CD4-positive, alpha-beta memory T cell (primary cell): ENCODE data around the gene TBXAS1. TPM values are rescaled to one million over a fixed set of nuclear protein-coding genes. Genes with fewer than 3 reads are reported as not detected.

Experiments used
- CTCF ChIA-PET: fragments of 350-600 bp; sonication (Branson Sonifier 250); formaldehyde crosslinking; loops from one replicate; lab custom pipeline; 2021; ENCODE audit warnings: inconsistent platforms; ENCODE audit not compliant: partially characterized antibody; lab: Charles Lee
- POLR2A ChIA-PET: fragments of 350-600 bp; sonication (Branson Sonifier 250); formaldehyde crosslinking; loops from one replicate; lab custom pipeline; 2021; ENCODE audit not compliant: partially characterized antibody; lab: Charles Lee
- DNase-seq, 5 donors: peaks; one replicate each; pipeline versions ENCODE4 v3.0.0 to v3.0.0-alpha.2; 2020 to 2022; ENCODE audit warnings: mixed read lengths in 1 of 5
- H3K27ac ChIP-seq: one replicate; pipeline ENCODE4 v1.7.0; 2013; ENCODE audit warnings: low read depth, low read length
- H3K27me3 ChIP-seq: 2 replicates; pipeline ENCODE4 v1.7.0; 2013; ENCODE audit warnings: mild to moderate bottlenecking, low read length, moderate library complexity; ENCODE audit not compliant: insufficient read depth
- H3K36me3 ChIP-seq: 2 replicates; pipeline ENCODE4 v1.7.0; 2013; ENCODE audit warnings: mild to moderate bottlenecking, low read length, moderate library complexity; ENCODE audit not compliant: insufficient read depth
- H3K4me1 ChIP-seq: 2 replicates; pipeline ENCODE4 v1.7.0; 2013; ENCODE audit warnings: mild to moderate bottlenecking, low read length, moderate library complexity; ENCODE audit not compliant: insufficient read depth
- H3K4me3 ChIP-seq, 2 donors: one replicate each; pipeline ENCODE4 v1.7.0; 2013; ENCODE audit warnings: low read length in 2 of 2, mild to moderate bottlenecking in 1 of 2
- H3K9me3 ChIP-seq, 2 donors: one replicate each; pipeline ENCODE4 v1.7.0; 2013; ENCODE audit warnings: low read length in 2 of 2, control low read depth in 1 of 2; ENCODE audit not compliant: control insufficient read depth in 1 of 2
- H3K27ac Mint-ChIP-seq, 7 donors: one replicate each; pipeline ENCODE4 v1.8.0; 2020 to 2021; ENCODE audit warnings: mixed read lengths in 7 of 7, mild to moderate bottlenecking in 6 of 7, inconsistent platforms in 3 of 7, moderate library complexity in 3 of 7
- H3K27me3 Mint-ChIP-seq, 2 donors: one replicate each; pipeline ENCODE4 v1.8.0; 2020 to 2021; ENCODE audit warnings: mixed read lengths in 2 of 2
- H3K36me3 Mint-ChIP-seq, 2 donors: one replicate each; pipeline ENCODE4 v1.8.0; 2020 to 2021; ENCODE audit warnings: mixed read lengths in 2 of 2, inconsistent platforms in 1 of 2, mild to moderate bottlenecking in 1 of 2
- H3K4me1 Mint-ChIP-seq, 4 donors: one replicate each; pipeline ENCODE4 v1.8.0; 2020 to 2021; ENCODE audit warnings: mixed read lengths in 4 of 4, mild to moderate bottlenecking in 1 of 4
- H3K4me3 Mint-ChIP-seq, 8 donors: one replicate each; pipeline ENCODE4 v1.8.0; 2020 to 2021; ENCODE audit warnings: mixed read lengths in 8 of 8, mild to moderate bottlenecking in 7 of 8, moderate library complexity in 6 of 8, inconsistent platforms in 3 of 8
- H3K9me3 Mint-ChIP-seq, 8 donors: one replicate each; pipeline ENCODE4 v1.8.0; 2020 to 2021; ENCODE audit warnings: mixed read lengths in 8 of 8, mild to moderate bottlenecking in 5 of 8, inconsistent platforms in 3 of 8, moderate library complexity in 1 of 8
- intact Hi-C: fragments of 100-400 bp; cut with micrococcal nuclease; formaldehyde crosslinking; loops from one replicate; pipeline ENCODE4 v1.15.1; 2023
- polyA plus RNA-seq, 2 donors: library from polyadenylated mRNA; unstranded; fragments of 300-500 nt; fragmentation: Illumina TruSeq; gene quantifications; one replicate each; pipeline ENCODE4 v1.2.3, GENCODE V29; 2021
- total RNA-seq, 2 experiments: library from RNA; stranded (reverse); gene quantifications; one replicate each; pipeline ENCODE4 v1.2.3, GENCODE V29; 2021

The TBXAS1 gene
- total and polyA plus RNA-seq, 4 experiments from 2014 or later, result 16.6 to 20.1 (median 18.9) TPM

GRCh38 chr7:139974179-139974811, 145.2 kb downstream of the TBXAS1 start:
- no peaks in the 10 kb centered on the region for H3K4me1 ChIP-seq
- no peaks in the 10 kb centered on the region for H3K27me3 ChIP-seq
- CTCF ChIA-PET, result interaction anchor here (0.7 kb wide), 1 partner anchor 326 kb away, joined by 3 read pairs; no protein-coding TSS in a partner anchor
- Mint-ChIP-seq H3K36me3 (peaks cover 0 to 6% of the 10 kb centered on the region in 2 donors), H3K27me3 (peaks cover 0 to 1% of the 10 kb centered on the region in 2 donors), H3K9me3 (no peaks in the 10 kb centered on the region), H3K4me1 (peaks cover 0 to 7% (median 2%) of the 10 kb centered on the region in 4 donors), H3K4me3 (no peak overlapping the region), H3K27ac (no peak overlapping the region)
- no peaks in the 10 kb centered on the region for H3K9me3 ChIP-seq
- no peak overlapping the region for H3K27ac ChIP-seq
- no peak overlapping the region for H3K4me3 ChIP-seq
- H3K36me3 ChIP-seq, result no peaks in the 10 kb centered on the region
- intact Hi-C loops, result no loop called here
- POLR2A ChIA-PET, result no interaction called here
- DNase-seq, result no peak

- H3K4me3 Mint-ChIP-seq, result no peak overlapping the region
- H3K4me1 ChIP-seq, result peaks cover 15% of the 10 kb centered on the region
- no peak overlapping the region for H3K27ac ChIP-seq
- H3K4me3 ChIP-seq, result no peak overlapping the region
- peak overlapping the region in 3 of 7 donors; percentile 30 to 57 (median 48) for H3K27ac Mint-ChIP-seq
- H3K27me3 Mint-ChIP-seq, result peaks cover 0 to 1% of the 10 kb centered on the region in 2 donors
- ChIA-PET CTCF (no interaction called here), POLR2A (no interaction called here)
- intact Hi-C loops, result no loop called here
- no peaks in the 10 kb centered on the region for H3K9me3 Mint-ChIP-seq
- H3K4me1 Mint-ChIP-seq, result peaks cover 11 to 21% (median 14%) of the 10 kb centered on the region in 4 donors
- H3K36me3 ChIP-seq, result no peaks in the 10 kb centered on the region
- H3K9me3 ChIP-seq, result no peaks in the 10 kb centered on the region
- no peaks in the 10 kb centered on the region for H3K27me3 ChIP-seq
- H3K36me3 Mint-ChIP-seq, result peaks cover 0 to 3% of the 10 kb centered on the region in 2 donors
- DNase-seq, result no peak
Measured at GRCh38 chr7:139976055-139976837, 147.2 kb downstream of the TBXAS1 start.

GRCh38 chr7:139976838-139977656, 148.0 kb downstream of the TBXAS1 start:
- DNase-seq, result no peak
- H3K27ac ChIP-seq, result no peak overlapping the region
- intact Hi-C loops, result no loop called here

GRCh38 chr7:139981511-139981895, 152.4 kb downstream of the TBXAS1 start:
- intact Hi-C loops, result loop anchor here (5.0 kb wide), 1 partner anchor 204 kb away; the partner anchor contains the start of gene HIPK2
- Mint-ChIP-seq H3K4me3 (peak overlapping the region; percentile 78 to 87 (median 83)), H3K36me3 (peaks cover 0 to 3% of the 10 kb centered on the region in 2 donors), H3K27me3 (no peaks in the 10 kb centered on the region), H3K9me3 (no peaks in the 10 kb centered on the region), H3K4me1 (peaks cover 11 to 25% (median 19%) of the 10 kb centered on the region in 4 donors), H3K27ac (peak overlapping the region; percentile 63 to 97 (median 84))
- H3K4me1 ChIP-seq, result peaks cover 20% of the 10 kb centered on the region
- DNase-seq, result no peak
- no peaks in the 10 kb centered on the region for H3K27me3 ChIP-seq
- H3K27ac ChIP-seq, result no peak overlapping the region
- no peaks in the 10 kb centered on the region for H3K36me3 ChIP-seq
- ChIA-PET POLR2A (no interaction called here), CTCF (interaction anchor here (0.6 to 0.7 kb wide), 2 partner anchors 142 to 334 kb away, joined by 4 read pairs; no protein-coding TSS in a partner anchor)
- no peak overlapping the region for H3K4me3 ChIP-seq
- no peaks in the 10 kb centered on the region for H3K9me3 ChIP-seq

More at GRCh38 chr7:139976838-139977656, 148.0 kb downstream of the TBXAS1 start:
- no peaks in the 10 kb centered on the region for H3K9me3 Mint-ChIP-seq
- H3K4me1 Mint-ChIP-seq, result peaks cover 11 to 25% (median 19%) of the 10 kb centered on the region in 4 donors
- Histone ChIP-seq H3K9me3 (no peaks in the 10 kb centered on the region), H3K4me1 (peaks cover 20% of the 10 kb centered on the region), H3K36me3 (no peaks in the 10 kb centered on the region), H3K4me3 (no peak overlapping the region), H3K27me3 (no peaks in the 10 kb centered on the region)
- peaks cover 0 to 3% of the 10 kb centered on the region in 2 donors for H3K36me3 Mint-ChIP-seq
- H3K4me3 Mint-ChIP-seq, result no peak overlapping the region
- POLR2A ChIA-PET, result no interaction called here
- CTCF ChIA-PET, result no interaction called here
- no peaks in the 10 kb centered on the region for H3K27me3 Mint-ChIP-seq
- H3K27ac Mint-ChIP-seq, result peak overlapping the region in 2 of 7 donors; percentile 18 to 35

GRCh38 chr7:139982927-139983920, 154.2 kb downstream of the TBXAS1 start:
- Histone ChIP-seq H3K36me3 (no peaks in the 10 kb centered on the region), H3K4me3 (no peak overlapping the region), H3K27ac (no peak overlapping the region), H3K9me3 (no peaks in the 10 kb centered on the region), H3K27me3 (no peaks in the 10 kb centered on the region), H3K4me1 (peaks cover 20% of the 10 kb centered on the region)
- no peaks in the 10 kb centered on the region for H3K27me3 Mint-ChIP-seq
- H3K4me3 Mint-ChIP-seq, result peak overlapping the region in 1 of 8 donors; percentile 58
- ChIA-PET CTCF (no interaction called here), POLR2A (no interaction called here)
- DNase-seq, result no peak
- peaks cover 9 to 21% (median 18%) of the 10 kb centered on the region in 4 donors for H3K4me1 Mint-ChIP-seq
- intact Hi-C loops, result loop anchor here (5.0 kb wide), 1 partner anchor 206 kb away; the partner anchor contains the start of gene HIPK2
- H3K36me3 Mint-ChIP-seq, result no peaks in the 10 kb centered on the region
- H3K27ac Mint-ChIP-seq, result peak overlapping the region in 1 of 7 donors; percentile 32
- no peaks in the 10 kb centered on the region for H3K9me3 Mint-ChIP-seq
